NCI-H1930 (cell line): ENCODE measurements around the gene TGM6.

ENCODE experiments used
- DNase-seq, 2 experiments: peaks; one replicate each; lab custom pipeline; 2025; lab: John Stamatoyannopoulos, UW

TGM6 gene

GRCh38 chr20:2380601-2381000 is at the start of gene TGM6:
TSS of gene TGM6 (plus strand) at chr20:2380901. CDS start at chr20:2380969, 68 bp downstream.
- DNase-seq, result no peak

GRCh38 chr20:2331106-2331505 is 49.6 kb upstream of the TGM6 start:
- no peak for DNase-seq

- no peak for DNase-seq
Observed at GRCh38 chr20:2331901-2332565, 48.7 kb upstream of the TGM6 start.

GRCh38 chr20:2332711-2333110 is 48.0 kb upstream of the TGM6 start:
- DNase-seq, result no peak

GRCh38 chr20:2333821-2334220 is 46.9 kb upstream of the TGM6 start:
- no peak for DNase-seq

GRCh38 chr20:2335096-2335870 is 45.4 kb upstream of the TGM6 start:
- DNase-seq, result no peak

- no peak for DNase-seq
Observed at GRCh38 chr20:2336471-2336870, 44.2 kb upstream of the TGM6 start.

- no peak for DNase-seq
Observed at GRCh38 chr20:2337142-2337541, 43.6 kb upstream of the TGM6 start.

GRCh38 chr20:2338411-2339066 is 42.2 kb upstream of the TGM6 start:
- no peak for DNase-seq

GRCh38 chr20:2340136-2340535 is 40.6 kb upstream of the TGM6 start:
- DNase-seq, result no peak

GRCh38 chr20:2340823-2341222 is 39.9 kb upstream of the TGM6 start:
- DNase-seq, result no peak

- DNase-seq, result no peak
Observed at GRCh38 chr20:2341336-2341735, 39.4 kb upstream of the TGM6 start.

- DNase-seq, result no peak
Observed at GRCh38 chr20:2342243-2342642, 38.5 kb upstream of the TGM6 start.

- DNase-seq, result no peak
Observed at GRCh38 chr20:2346188-2346587, 34.5 kb upstream of the TGM6 start.

- DNase-seq, result no peak
Observed at GRCh38 chr20:2348336-2348735, 32.4 kb upstream of the TGM6 start.

GRCh38 chr20:2349801-2350200 is 30.9 kb upstream of the TGM6 start:
- no peak for DNase-seq

- no peak for DNase-seq
Observed at GRCh38 chr20:2350606-2351005, 30.1 kb upstream of the TGM6 start.

GRCh38 chr20:2353231-2353630 is 27.5 kb upstream of the TGM6 start:
- DNase-seq, result no peak

- DNase-seq, result no peak
Observed at GRCh38 chr20:2357114-2357513, 23.6 kb upstream of the TGM6 start.

- DNase-seq, result no peak
Observed at GRCh38 chr20:2358006-2358405, 22.7 kb upstream of the TGM6 start.

- DNase-seq, result no peak
Observed at GRCh38 chr20:2361035-2361593, 19.6 kb upstream of the TGM6 start.

GRCh38 chr20:2363187-2363586 is 17.5 kb upstream of the TGM6 start:
- DNase-seq, result no peak

GRCh38 chr20:2363587-2363986 is 17.1 kb upstream of the TGM6 start:
- DNase-seq, result no peak
